Measurements from ENCODE around the gene SHKBP1.

SHKBP1 gene

GRCh38 chr19:40611096-40611495 is 34.4 kb downstream of the SHKBP1 start:
- peak overlapping the region in 3 of 10 experiments; percentile 13 to 62 (median 59); a peak in 1 of 20 replicates for H3K4me3 ChIP-seq
- no peak for TF ChIP-seq Cebpa-rat (IDR thresholded peaks at IDR 0.05)
- H3K9ac ChIP-seq, result peak overlapping the region in 8 of 11 experiments; percentile 52 to 83 (median 75); a peak in 14 of 22 replicates
- H4K20me1 ChIP-seq, result peaks cover 0 to 5% (median 0%) of the 10 kb centered on the region in 11 experiments; a peak in 1 of 22 replicates
- H3K4me1 ChIP-seq, result peaks cover 34 to 82% (median 61%) of the 10 kb centered on the region in 10 experiments
- peaks cover 0 to 5% (median 0%) of the 10 kb centered on the region in 11 experiments; a peak in 1 of 22 replicates for H3K9me3 ChIP-seq (replicated peaks in 1 of 11)
- peak overlapping the region in 9 of 11 experiments; percentile 63 to 83 (median 79); a peak in 14 of 22 replicates for H3K27ac ChIP-seq
- H3K36me3 ChIP-seq, result peaks cover 0 to 7% (median 0%) of the 10 kb centered on the region in 11 experiments; a peak in 3 of 22 replicates
- H3K4me2 ChIP-seq, result peak overlapping the region; percentile 89 to 100 (median 99)
- no peaks in the 10 kb centered on the region for H3K27me3 ChIP-seq

GRCh38 chr19:40611900-40612698 is 35.4 kb downstream of the SHKBP1 start:
- H3K4me2 ChIP-seq, result peak overlapping the region; percentile 89 to 100 (median 99); a peak in 18 of 22 replicates
- H3K4me3 ChIP-seq, result no peak overlapping the region
- H3K27me3 ChIP-seq, result no peaks in the 10 kb centered on the region
- H3K9ac ChIP-seq, result no peak overlapping the region
- H4K20me1 ChIP-seq, result peaks cover 0 to 6% (median 0%) of the 10 kb centered on the region in 11 experiments; a peak in 1 of 22 replicates
- H3K4me1 ChIP-seq, result peaks cover 28 to 74% (median 53%) of the 10 kb centered on the region in 10 experiments
- peaks cover 0 to 14% (median 6%) of the 10 kb centered on the region in 11 experiments; a peak in 8 of 22 replicates for H3K36me3 ChIP-seq
- TF ChIP-seq Cebpa-rat (IDR thresholded peaks at IDR 0.05), result no peak
- peak overlapping the region in 2 of 11 experiments; percentile 80 to 83; a peak in 2 of 22 replicates for H3K27ac ChIP-seq
- peaks cover 0 to 5% (median 0%) of the 10 kb centered on the region in 11 experiments; a peak in 1 of 22 replicates for H3K9me3 ChIP-seq (replicated peaks in 1 of 11)

- H3K4me3 ChIP-seq, result peak overlapping the region; percentile 69 to 91 (median 76)
- peaks cover 0 to 6% (median 0%) of the 10 kb centered on the region in 11 experiments; a peak in 2 of 22 replicates for H4K20me1 ChIP-seq
- H3K27ac ChIP-seq, result peak overlapping the region; percentile 62 to 84 (median 80); a peak in 20 of 22 replicates
- H3K4me2 ChIP-seq, result peak overlapping the region; percentile 91 to 100 (median 96)
- peaks cover 0 to 21% (median 11%) of the 10 kb centered on the region in 11 experiments; a peak in 10 of 22 replicates for H3K36me3 ChIP-seq
- H3K9me3 ChIP-seq (replicated peaks in 1 of 11), result peaks cover 0 to 5% (median 0%) of the 10 kb centered on the region in 11 experiments; a peak in 1 of 22 replicates
- no peaks in the 10 kb centered on the region for H3K27me3 ChIP-seq
- TF ChIP-seq Cebpa-rat (IDR thresholded peaks at IDR 0.05), result no peak
- peaks cover 28 to 73% (median 50%) of the 10 kb centered on the region in 10 experiments for H3K4me1 ChIP-seq
- H3K9ac ChIP-seq, result peak overlapping the region; percentile 74 to 85 (median 81)
Measured at GRCh38 chr19:40612831-40613689, 36.4 kb downstream of the SHKBP1 start.

GRCh38 chr19:40613690-40614621 is 37.3 kb downstream of the SHKBP1 start:
- H3K9ac ChIP-seq, result peak overlapping the region; percentile 74 to 85 (median 81)
- H3K4me3 ChIP-seq, result peak overlapping the region; percentile 69 to 91 (median 76)
- H3K4me1 ChIP-seq, result peaks cover 25 to 69% (median 47%) of the 10 kb centered on the region in 10 experiments
- peaks cover 0 to 6% (median 0%) of the 10 kb centered on the region in 11 experiments; a peak in 2 of 22 replicates for H4K20me1 ChIP-seq
- peak overlapping the region; percentile 62 to 84 (median 80) for H3K27ac ChIP-seq
- H3K4me2 ChIP-seq, result peak overlapping the region; percentile 91 to 100 (median 96)
- H3K9me3 ChIP-seq (replicated peaks in 1 of 11), result peaks cover 0 to 5% (median 0%) of the 10 kb centered on the region in 11 experiments; a peak in 1 of 22 replicates
- no peak for TF ChIP-seq Cebpa-rat (IDR thresholded peaks at IDR 0.05)
- H3K36me3 ChIP-seq, result peaks cover under 1 to 30% (median 19%) of the 10 kb centered on the region in 11 experiments; a peak in 18 of 22 replicates
- no peaks in the 10 kb centered on the region for H3K27me3 ChIP-seq

- peak overlapping the region; percentile 62 to 84 (median 80) for H3K27ac ChIP-seq
- H3K4me3 ChIP-seq, result peak overlapping the region; percentile 69 to 91 (median 76)
- H3K9me3 ChIP-seq (replicated peaks in 1 of 11), result peaks cover 0 to 5% (median 0%) of the 10 kb centered on the region in 11 experiments; a peak in 1 of 22 replicates
- peaks cover 9 to 39% (median 28%) of the 10 kb centered on the region in 11 experiments for H3K36me3 ChIP-seq
- peak overlapping the region; percentile 74 to 85 (median 81) for H3K9ac ChIP-seq
- no peak for TF ChIP-seq Cebpa-rat (IDR thresholded peaks at IDR 0.05)
- peaks cover 18 to 63% (median 40%) of the 10 kb centered on the region in 10 experiments for H3K4me1 ChIP-seq
- H3K4me2 ChIP-seq, result peak overlapping the region; percentile 91 to 100 (median 96)
- H3K27me3 ChIP-seq, result no peaks in the 10 kb centered on the region
- peaks cover 0 to 6% (median 0%) of the 10 kb centered on the region in 11 experiments; a peak in 2 of 22 replicates for H4K20me1 ChIP-seq
Measured at GRCh38 chr19:40614622-40615411, 38.1 kb downstream of the SHKBP1 start.

- peaks cover 0 to 6% (median 0%) of the 10 kb centered on the region in 11 experiments; a peak in 2 of 22 replicates for H4K20me1 ChIP-seq
- peaks cover 0 to 5% (median 0%) of the 10 kb centered on the region in 11 experiments; a peak in 1 of 22 replicates for H3K9me3 ChIP-seq (replicated peaks in 1 of 11)
- no peak overlapping the region for H3K4me3 ChIP-seq
- peaks cover 6 to 50% (median 27%) of the 10 kb centered on the region in 10 experiments for H3K4me1 ChIP-seq
- no peak for TF ChIP-seq Cebpa-rat (IDR thresholded peaks at IDR 0.05)
- 0 out of 22 replicates have a peak overlapping the region, but pooled peaks of 1 of the 11 experiments have one; percentile 15 for H3K27ac ChIP-seq
- 0 out of 22 replicates have a peak overlapping the region, but pooled peaks of 2 of the 11 experiments have one; percentile 5 to 7 for H3K4me2 ChIP-seq
- H3K9ac ChIP-seq, result peak overlapping the region in 1 of 11 experiments; percentile 10; a peak in 1 of 22 replicates
- peaks cover 22 to 52% (median 41%) of the 10 kb centered on the region in 11 experiments for H3K36me3 ChIP-seq
- no peaks in the 10 kb centered on the region for H3K27me3 ChIP-seq
Measured at GRCh38 chr19:40616178-40616577, 39.5 kb downstream of the SHKBP1 start.

Measured in BLaER1 treated with 17β-estradiol and CSF1 and Interleukin-3, amounts not matched to agents 10 nM and 100 nM (cell line).